HG03159 (cell line): ENCODE measurements around the gene DIS3.
"Not testable (repeated sequence)": the region's sequence is repeated elsewhere in the genome, so short reads cannot be mapped to it uniquely, and the experiment has no call there.

ENCODE experiments used
- ATAC-seq: cut with Tn5 transposase; IDR thresholded peaks from one replicate; pipeline ENCODE4 v1.9.1; 2021; ENCODE audit warnings: mild to moderate bottlenecking, moderate library complexity; ENCODE audit not compliant: unreplicated experiment

DIS3 gene

DNA sequence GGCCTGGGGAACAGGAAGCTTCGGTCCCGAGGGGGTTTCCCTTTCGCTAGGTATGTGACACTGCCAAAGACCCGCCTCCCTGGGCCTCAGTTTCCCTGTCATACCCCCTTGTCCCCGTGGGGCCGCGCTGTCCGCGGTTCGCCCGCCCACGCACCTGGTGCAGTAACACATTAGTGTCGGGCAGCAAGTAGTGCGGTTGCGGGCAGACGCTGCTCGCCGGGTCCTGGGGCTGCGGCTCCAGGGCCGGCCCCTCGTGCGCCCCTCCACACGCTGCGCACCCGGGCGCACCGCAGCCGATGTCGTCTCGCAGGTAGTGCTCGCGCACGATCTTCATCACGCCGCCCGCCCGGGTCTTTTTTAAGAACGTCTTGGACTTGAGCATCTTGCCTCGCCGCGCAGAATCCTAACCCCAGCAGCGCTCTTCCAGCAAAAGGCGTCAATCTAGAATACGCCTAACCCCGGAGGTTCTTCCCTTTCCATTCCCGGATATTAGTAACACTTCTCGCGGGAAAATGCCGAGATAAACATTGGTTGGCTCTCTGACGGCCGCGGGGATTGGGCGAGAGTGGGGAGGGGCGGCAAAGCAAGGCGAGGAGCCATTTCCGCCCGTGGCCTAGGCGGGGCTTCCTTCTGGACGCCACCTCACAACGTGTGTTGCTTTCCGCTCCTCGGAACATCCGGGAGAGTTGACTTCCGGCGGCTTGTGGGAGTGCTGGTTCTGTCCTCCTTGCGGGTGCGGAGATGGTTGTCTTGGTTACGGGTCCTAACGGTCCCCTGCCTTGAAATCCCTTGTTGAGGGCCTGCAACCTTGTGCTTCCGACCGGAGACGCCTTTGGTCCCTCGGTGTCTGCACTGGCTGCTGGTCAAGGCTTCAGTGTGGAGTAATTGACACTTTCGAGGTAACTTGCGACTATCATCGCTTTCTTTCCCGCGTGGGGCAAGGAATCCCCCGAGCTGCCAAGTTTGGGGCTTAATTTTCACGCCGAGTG lies at the start of gene DIS3, which contains the start of gene PIBF1:
TSS of gene DIS3 (minus strand) at position 450 of the 989 bp plus-strand sequence. CDS start at position 382, 68 bp downstream.
TSS of gene PIBF1 (plus strand) at position 683 of the 989 bp plus-strand sequence. CDS start 1,337 bp downstream, outside the sequence.
- peak; percentile 98 for ATAC-seq

DNA sequence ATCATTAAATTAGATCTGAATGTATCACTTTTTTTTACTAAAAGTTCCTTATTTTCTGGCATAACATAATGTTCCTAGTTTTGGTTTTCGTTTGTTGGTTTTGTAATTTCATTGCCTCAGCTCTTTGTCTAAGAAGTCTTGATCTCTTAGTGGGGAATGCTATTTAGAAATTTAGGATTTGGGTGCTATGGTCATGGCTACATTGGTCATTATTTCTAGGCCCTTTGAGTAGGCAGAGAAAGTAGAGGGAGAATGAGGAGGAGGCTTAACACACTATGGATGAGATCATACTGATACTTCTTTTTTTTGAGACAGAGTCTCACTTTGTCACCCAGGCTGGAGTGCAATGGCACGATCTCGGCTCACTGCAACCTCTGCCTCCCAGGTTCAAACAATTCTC lies 42.0 kb upstream of the DIS3 start:
- no peak for ATAC-seq

DNA sequence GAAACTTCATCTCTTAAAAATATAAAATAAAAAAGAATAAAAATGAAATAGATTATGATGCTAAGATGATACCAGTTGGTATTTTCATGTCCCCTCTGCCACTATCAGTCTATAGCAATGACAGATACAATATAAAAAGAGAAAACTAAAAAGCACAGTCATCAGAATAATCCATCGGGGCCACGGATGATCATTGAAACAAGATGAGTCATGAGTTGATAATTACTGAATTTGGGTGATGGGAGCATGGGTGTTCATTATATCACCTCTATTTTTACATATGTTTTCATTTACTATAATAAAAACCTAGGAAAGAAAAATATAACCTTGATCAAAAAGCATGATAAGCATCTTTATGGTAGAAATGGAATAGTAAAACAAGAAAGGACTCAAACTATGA lies 41.4 kb upstream of the DIS3 start:
- no peak for ATAC-seq

DNA sequence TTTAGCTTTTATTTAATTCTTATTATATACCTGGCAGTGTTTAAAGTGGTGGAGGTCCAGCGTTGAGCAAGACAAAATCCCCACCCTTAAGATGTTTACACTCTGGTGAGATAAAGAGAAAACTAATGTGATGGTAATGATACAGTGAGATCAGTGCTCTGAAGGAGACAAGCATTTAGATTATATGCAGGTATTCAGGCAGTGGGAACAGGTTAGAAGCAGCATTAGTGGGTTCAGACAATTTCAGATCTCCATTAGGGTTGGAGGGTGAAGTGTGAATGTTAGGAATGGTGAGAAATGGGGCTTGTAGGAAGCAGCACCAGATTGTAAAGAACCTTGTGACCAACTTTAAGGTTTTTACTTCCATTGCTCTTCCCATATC lies 39.2 kb upstream of the DIS3 start:
- no peak for ATAC-seq

GRCh38 chr13:72820156-72820897 lies 38.6 kb upstream of the DIS3 start:
- no peak for ATAC-seq

DNA sequence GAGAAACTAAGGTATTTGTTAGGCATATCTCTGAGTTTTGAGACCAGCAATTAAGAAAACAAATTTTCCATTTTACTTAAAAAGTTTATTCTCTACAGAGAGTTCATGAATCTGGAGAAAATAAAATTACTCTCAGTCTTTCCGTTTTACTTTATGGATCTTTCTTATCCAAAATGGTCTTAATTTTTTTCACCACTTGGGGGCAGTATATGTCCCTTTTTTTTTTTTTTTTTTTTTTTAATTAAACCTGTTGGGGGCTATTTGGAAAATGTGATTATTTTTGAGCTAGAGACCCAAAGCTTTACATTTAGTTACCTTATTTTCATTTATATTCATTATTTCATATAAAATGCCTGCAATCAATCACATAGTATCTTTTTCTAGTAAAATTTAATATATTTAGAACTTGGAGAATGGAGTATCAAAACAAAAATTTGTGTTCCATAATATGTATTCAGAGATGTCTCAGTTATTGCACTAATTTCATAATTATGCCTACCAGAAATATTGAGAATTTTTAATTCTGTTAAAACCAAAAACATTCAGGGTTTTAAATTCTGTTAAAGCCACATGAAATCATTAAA lies 27.3 kb upstream of the DIS3 start:
- ATAC-seq: no peak

- not testable (repeated sequence) for ATAC-seq
Measured at GRCh38 chr13:72806514-72806913, 24.8 kb upstream of the DIS3 start.

GRCh38 chr13:72805676-72806346 lies 24.1 kb upstream of the DIS3 start:
- ATAC-seq: no peak

- ATAC-seq: no peak
Measured at GRCh38 chr13:72804301-72804700, 22.6 kb upstream of the DIS3 start.

DNA sequence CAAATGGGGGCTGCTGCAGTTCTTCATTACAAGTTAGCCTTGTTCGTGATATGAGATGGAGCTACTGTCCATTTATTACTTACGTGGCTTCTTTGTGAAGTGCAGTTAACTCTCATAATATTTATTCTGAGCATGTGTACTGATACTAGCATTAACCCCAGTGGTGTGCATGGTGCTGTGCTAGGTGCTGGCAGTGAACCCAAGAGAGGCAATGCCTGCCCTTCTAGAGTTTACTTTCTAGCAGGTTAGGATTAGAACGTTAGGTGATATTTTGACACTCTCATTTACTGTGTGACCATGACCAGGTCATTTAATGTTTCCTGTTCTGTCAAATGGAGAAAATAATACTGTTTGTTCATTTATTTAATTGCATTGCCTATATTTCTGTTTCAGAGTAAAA lies 17.1 kb upstream of the DIS3 start:
- ATAC-seq: no peak

DNA sequence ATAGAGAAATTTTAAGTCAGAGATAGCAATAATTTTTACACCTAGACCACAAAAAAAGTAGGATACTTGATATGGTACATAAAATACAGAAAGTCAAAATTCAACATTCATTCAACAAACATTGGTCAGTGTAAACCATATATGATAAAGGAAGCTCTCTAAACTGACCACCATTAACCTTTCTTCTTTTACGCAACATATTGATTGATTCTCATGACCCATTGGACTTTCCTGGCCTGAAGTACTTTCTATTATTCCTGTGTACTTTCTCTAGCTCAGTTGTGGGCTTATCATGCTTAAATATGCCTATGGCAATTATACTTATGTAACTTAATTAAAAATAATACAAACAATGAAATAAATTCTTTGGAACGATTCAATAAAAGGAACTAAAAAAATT lies 10.9 kb upstream of the DIS3 start:
- no peak for ATAC-seq

DNA sequence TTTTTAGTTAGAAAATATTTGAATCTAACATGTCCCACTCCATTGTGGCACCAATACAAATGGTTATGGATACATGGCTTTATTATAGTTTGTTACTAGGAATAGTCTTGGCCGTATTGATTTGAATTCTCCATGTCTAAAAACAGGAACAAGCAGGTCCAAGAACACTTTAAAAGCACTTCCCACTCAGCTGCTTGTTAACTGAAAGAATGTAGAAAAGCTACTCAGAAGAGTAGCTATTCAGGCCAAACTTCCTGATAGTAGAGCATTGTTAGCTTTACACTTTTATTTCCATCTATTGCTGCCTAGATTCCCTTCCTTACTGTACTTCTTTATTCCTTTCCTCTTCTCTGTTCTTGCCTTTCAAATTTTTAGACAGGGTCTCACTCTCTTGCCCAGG lies 7.1 kb upstream of the DIS3 start:
- ATAC-seq: no peak

DNA sequence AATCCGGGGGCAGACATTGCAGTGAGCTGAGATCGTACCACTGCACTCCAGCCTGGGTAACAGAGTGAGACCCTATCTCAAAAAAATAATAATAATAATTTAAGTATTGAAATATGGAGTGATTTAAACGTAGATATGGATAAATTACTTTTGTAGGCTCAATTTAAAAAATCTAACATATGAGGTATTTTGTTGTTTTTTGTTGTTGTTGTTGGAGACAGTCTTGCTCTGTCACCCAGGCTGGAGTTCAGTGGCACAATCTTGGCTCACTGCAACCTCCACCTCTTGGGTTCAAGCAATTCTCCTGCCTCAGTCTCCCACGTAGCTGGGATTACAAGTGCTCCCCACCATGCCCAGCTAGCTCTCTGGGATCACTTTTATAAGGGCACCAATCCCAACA lies 3.0 kb upstream of the DIS3 start:
- not testable (repeated sequence) for ATAC-seq

GRCh38 chr13:72782717-72783116 lies 1.0 kb upstream of the DIS3 start:
- no peak for ATAC-seq

DNA sequence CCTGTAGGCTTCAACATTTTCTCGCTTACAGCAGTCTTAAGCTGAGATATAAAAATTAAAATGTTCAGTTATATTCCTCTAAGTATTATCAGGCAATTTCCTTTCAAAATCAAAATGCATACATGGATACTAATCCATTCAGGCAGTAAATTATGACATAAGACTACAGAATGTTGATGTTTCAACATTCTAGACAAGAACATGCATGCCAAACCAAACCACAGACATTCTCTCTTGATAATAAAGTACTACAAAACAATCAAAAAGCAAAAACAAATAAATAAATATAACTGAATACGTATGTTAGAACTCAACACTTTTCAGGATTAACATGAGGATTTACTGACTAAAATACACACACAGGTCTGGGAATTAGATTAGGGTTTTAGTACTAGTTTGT lies 7.7 kb downstream of the DIS3 start:
- no peak for ATAC-seq

DNA sequence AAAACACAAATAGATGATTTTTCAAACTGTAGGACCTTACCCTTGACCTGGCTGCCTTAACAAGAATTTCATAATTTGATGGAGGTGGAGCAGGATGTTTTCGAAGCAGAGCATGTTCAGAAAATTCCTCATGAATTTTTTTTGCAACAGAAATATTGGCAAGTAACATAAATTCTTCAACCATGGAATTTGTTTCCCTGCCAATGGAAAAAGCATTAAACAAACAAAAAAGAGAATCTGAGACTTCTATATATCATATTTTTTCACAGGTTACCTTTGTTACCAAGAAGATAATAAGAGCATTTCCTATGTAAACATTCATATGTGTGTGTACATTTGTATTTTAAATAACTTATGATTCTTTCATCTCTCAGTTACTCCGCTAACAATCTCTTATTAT lies 18.3 kb downstream of the DIS3 start:
- ATAC-seq: no peak

GRCh38 chr13:72760189-72760588 lies 21.5 kb downstream of the DIS3 start:
- no peak for ATAC-seq

- no peak for ATAC-seq
Measured at GRCh38 chr13:72757792-72758535, 23.7 kb downstream of the DIS3 start.

DNA sequence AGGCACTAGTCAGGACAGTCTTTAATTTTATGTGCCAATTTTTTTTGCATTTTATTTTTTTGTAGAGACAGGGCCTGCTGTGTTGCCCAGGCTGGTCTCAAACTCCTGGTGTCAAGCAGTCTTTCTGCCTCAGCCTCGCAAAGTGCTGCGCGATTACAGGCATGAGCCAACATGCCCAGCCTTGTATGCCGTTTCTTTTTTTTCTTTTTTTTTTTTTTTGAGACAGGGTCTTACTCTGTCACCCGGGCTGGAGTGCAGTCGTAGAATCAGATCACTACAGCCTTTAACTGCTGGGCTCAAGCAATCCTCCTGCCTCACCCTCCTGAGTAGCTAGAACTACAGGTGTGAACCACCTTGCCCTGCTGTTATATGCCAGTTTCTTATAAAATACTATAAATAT lies 27.6 kb downstream of the DIS3 start:
- no peak for ATAC-seq

DNA sequence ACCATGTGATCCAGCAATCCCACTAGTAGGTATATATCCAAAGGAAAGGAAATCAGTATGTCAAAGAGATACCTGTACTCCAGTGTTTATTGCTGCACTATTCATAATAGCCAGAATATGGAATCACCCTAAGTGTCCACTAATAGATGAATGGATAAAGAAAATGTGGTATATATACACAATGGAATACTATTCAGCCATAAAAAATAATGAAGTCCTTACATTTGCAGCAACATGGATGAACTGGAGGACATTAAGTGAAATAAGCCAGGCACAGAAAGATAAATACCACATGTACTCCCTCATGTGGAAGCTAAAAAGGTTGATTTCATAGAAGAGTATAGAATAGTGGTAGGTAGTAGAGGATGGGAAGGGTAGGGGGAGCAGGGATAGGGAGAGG lies 30.5 kb downstream of the DIS3 start:
- ATAC-seq: no peak
